ENCODE results near the gene EHD4.

Gene EHD4

DNA sequence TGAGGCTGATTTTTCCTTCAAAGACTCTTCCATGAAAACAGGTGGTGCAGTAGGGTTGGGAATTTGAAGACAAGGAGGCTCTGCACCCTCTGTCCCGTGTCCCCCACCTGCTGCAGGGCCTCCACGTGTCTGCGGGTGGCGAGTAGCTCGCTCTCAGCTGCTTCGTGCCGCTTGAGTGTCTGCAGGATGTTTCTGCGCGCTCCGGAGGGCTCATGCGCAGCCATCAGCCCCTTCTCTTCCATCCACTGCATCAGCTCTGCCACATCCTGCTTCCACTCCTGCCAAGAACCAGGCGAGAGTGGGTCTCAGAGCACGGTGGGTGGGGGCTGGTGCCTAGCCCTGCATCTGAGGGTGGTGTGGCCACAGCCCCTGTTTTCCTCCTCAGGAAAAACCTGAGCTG, 96.3 kb downstream of the EHD4 start:
- no peak for DNase-seq

- DNase-seq = no peak
Observed at GRCh38 chr15:41874736-41875135, 97.6 kb downstream of the EHD4 start.

GRCh38 chr15:41873711-41874110, 98.6 kb downstream of the EHD4 start:
- no peak for DNase-seq

GRCh38 chr15:41872166-41872747, 100.1 kb downstream of the EHD4 start:
- DNase-seq = no peak

DNA sequence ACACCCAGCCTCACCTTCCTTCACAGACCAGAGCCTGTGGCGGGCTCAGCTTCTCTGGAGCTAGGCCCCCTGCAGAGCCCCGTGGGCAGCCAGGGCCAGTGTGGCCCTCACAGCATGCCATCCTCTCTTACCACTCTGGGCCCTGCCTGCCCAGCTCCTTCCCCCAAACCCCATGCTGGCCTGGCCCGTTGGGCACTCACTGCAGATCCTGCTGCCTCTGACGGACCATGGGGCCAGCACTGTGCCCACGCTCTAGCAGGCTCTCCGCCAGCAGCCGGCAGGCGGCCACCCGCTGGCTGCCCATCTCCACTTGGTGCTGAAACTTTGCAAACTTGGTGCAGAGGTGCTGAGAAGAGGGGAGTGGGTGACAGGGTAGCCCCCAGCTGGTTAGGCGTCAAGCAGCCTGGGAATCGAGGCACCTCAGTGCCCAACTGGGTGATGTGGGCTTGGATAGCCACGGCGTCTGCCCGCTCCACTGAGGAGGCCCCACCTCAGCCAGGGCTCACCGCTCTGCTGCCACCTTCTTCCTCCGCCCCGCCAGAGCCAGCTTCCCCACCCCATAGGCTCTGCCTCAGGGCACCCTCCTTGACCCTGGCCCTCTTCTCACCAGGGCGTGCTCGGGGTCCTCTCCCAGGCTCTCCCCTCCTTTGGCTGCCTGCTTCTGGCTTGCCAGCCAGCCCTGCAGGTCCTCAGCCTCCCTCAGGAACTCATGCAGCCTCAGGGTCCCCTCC, 101.0 kb downstream of the EHD4 start:
- DNase-seq = no peak

DNA sequence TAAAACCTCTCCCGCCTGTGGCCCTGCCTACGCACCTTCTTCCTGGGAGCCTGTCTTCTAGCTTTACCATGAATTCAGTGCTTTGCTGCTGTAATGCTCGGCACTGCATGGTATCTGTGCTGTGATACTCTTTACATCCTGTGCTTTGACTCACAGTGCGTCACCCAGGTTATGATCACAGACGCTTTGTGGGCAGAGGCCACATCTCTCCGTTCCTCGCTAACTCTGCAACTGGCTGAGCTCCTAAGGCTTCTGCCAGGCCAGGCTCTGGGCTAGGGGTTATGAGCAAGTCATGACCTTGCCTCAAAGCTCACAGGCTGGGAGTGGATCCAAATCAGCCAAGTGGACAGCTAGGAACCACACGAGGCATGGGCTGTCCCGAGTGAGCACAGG, 101.7 kb downstream of the EHD4 start:
- peak; percentile 71 for DNase-seq

DNA sequence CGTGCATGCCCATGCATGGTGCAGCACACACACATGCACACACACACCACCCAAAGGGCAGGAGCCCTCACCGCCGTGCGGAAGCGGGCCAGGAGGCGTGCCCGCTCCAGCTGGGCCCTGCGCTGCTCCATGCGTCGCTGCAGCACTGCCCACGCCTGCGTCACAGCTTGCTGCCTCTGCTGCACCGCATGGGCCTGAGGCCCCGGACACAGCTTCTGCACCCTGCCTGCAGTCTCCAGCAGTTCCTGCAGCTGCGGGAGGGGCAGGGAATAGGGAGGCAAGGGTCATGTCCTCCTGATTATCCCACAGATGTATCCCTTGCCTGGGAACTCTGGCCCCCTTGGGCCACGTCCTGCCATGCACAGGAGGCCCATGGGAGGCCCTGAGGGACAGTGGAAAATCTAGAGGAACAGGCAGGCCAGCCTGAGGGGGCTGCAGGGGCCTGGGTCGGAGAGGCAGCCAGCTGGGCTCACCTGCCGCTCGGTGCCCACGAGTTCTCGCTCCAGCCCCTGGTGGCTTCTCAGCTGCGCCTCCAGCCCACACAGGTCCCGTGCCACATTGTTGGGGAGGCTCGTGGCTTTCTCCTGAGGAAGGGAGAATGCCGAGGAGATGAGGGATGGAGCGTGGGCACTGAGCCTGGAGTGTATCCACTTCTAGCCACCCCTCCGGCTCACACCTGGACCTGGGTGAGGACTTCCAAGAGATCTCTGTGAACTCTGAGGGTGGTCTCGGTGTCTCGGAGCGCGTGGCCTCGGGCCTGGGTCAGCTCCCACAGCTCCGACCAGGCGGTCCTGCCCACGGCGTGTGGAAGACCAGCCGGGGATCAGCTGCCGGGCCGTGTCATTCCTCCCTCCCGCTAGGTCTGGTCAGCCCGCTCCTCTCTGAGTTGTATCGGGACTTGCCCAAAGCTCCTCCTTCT, 102.3 kb downstream of the EHD4 start:
- no peak for DNase-seq

DNA sequence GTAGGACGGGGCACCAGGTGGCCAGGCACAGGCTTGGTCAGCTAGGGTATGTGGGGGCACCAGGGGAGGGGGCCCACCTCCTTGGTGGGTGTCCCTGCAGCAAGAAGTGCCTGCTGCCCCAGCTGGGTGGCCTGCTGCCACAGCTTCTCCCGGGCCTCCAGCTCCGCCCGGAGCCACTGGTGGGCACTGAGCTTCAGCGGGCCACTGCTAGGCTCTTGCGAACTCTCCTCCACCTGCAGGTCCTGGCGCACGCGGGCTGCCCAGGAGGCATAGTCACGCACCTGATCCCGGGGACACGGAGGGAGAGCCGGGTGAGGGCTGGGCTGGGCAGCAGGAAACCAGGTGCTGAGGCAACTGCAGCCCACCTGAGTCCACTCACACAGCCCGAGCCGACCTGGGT, 104.0 kb downstream of the EHD4 start:
- no peak for DNase-seq

DNA sequence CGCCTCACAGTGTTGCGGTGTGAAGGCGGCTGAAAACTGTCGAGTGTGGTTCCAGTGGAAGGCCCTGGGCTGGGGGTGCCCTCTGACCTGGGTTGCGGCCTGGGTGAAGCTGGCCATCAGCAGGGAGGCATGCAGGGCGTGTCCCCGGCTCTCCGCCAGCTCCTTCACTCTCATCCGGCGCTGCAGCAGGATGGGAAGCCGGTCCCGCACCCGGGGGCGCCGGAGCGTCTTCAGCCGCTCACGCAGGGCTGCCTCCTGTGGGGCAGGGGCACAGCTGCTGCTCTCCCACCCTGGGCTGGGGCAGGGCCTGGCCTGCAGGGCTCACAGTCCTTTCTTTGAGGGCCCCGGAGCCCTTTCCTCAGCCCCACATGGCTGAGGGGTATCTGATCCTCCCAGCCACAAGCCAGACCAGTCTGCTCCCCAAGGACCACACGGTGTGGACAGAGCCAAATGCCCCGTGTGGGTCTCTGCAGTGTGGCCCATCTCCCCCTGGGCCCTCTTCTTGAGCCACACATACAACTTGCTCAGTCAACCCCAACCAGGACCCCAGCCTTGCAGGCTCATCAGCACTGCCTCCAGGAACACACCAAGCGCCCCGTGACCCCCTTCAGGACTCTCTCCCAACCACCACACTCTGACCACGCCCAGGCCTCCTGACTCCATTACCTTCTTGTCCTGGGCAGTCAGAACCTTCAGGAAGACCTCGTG, 105.3 kb downstream of the EHD4 start:
- DNase-seq = no peak

DNA sequence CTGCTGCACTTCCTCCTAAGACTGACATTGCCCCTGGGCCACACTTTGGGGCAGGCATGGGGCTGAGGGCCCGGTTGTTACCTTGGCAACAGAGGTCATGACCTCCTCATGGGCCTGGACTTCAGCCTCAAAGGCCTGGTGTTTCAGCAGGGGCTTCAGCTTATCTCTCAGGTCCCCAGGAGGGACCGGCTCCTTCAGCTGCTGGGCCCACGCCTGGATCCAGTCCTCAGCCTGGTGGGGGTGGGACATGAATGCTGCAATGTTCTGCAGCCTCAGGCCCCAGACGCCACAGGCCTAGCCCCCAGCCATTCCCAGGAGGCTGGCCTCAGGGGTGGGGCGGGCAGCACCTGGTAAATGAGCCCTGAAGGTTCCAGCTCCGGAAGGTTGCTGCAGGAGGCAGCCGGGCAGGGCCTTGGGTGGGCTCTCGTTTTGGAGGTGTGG, 106.1 kb downstream of the EHD4 start:
- no peak for DNase-seq

DNA sequence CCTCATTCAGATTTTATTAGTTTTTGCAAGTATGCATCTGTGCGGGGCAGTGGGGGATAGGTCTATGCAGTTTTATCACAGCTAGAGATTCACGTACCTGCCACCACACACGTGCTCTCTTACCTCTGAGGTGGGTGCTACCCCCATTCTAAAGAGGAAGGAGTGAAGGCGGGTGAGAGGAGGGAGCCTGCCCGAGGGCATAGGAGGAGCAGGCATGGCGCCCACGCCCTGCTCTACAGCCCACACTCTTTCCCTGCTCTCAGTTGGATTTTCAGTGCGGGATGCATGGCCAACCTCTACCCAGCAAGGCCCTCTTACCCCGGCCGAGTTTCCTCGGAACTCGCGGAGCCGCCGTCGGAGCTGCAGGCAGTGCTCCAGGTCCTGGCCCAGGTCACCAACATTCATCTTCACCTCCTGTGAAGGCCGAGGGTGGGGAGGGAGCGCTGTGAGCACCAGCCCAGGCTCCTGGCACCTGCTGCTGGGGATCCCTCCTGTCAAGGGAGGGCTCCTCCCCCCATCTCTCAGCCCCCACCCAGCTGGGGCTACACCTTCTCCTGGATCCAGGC, 106.8 kb downstream of the EHD4 start:
- no peak for DNase-seq

DNA sequence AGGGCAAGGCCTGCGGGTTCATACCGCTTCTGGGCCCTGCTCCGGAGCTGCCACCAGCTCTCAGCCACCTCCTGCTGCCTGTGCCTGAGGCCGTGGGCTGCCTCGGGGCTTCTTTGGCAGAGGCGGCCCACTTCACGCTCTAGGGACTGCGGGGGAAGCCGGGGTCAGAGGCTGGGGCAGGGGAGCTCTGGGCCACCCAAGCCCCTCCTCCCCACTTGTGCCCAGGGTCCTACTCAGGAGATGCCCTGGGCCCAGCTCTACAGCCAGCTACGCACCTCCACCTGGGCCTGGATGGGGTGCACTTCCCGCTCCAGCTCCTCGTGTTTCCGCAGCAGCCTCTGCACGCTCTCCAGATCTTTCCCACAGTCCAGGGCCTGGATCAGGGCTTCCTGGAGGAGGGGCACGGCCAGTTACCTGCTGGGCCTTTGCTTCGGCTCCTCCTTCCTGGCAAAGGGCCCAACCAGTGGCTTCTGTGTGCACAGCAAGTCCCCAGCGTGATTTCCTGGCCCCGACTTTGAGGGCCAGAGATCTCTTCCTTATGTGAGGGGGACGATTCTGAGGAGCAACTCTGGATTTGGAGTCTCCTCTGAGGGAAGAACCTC, 109.7 kb downstream of the EHD4 start:
- no peak for DNase-seq

GRCh38 chr15:41861736-41862356, 110.5 kb downstream of the EHD4 start:
- DNase-seq = no peak

GRCh38 chr15:41860049-41860828, 112.1 kb downstream of the EHD4 start:
- no peak for DNase-seq

GRCh38 chr15:41858756-41859155, 113.6 kb downstream of the EHD4 start:
- no peak for DNase-seq

DNA sequence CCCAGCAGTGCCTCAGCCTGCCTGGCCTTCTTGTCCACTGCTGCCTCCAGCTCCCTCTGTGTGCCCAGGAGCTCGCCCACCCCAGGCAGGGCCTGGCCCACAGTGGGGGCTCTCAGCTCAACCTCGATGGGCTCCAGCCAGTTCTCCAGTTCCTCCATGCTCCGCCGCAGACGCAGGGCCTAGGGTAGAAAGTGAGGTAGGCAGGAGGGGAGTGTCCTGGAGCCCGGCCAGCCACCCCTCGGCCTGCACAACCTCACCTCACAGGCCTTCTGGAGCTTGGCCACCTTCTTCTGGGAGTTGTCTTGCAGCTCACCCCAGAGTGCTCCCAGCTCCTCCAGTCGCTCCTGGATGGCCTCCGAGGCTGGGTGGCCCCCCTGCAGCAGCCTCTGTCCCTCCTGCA, 115.0 kb downstream of the EHD4 start:
- no peak for DNase-seq

DNA sequence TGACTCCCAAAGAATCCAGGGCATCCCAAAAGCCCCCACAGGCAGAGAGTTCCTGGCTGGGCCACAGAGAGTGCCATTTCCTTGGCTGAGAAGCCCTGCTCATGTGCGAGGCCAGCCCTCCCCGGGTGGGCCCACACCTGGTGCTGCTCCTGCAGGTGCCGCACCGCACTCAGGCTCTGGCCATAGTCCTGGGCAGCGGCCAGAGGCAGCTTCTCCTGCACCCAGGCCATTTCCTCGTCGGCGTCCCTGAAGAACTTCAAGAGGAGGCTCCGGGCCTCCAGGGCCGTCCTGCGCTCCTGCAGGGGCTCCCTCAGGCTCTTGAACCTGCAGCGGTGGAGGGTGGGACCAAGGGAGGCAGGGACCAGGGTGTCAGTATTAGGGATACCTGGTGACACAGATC, 115.6 kb downstream of the EHD4 start:
- no peak for DNase-seq

- DNase-seq = no peak
Observed at GRCh38 chr15:41856262-41856661, 116.1 kb downstream of the EHD4 start.

DNA sequence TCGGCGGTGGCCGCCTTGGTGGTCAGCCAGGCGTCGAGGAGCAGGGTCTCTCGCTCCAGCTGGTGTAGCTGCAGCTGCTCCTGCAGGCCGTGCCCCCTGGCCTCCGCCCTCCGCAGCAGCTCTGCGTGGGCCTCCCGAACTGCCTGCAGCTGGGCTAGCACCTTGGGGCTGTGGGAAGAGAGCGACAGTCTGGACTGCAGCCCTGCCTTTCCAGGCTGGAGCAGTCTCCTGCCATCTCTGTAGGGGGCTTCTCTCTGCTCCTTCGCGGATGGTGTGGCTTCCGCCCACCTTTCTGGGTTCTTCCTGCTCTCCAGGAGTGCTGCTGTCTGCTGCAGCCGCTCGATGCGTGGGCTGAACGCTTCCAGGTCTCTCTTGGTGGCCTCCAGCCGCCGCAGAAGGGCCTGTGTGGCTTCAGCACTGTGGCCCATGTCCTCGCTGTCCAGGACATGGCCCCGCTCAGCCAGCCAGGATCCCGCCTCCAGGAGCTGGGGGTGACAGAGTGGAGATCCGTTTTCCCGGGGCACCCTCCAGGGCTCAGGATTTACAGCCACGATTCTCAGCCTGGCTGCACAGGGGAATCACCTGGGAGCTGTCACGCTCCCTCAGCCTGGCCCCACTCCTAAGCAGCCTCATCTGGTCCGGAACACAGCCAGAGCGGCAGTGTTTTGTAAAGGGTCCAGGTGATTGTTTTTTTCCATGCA, 116.9 kb downstream of the EHD4 start:
- DNase-seq = no peak

GRCh38 chr15:41854443-41854842, 117.9 kb downstream of the EHD4 start:
- no peak for DNase-seq

All from central memory CD4-positive, alpha-beta T cell (primary cell).